ENCODE measurements around the gene PVRIG.
"Not testable (repeated sequence)": the region's sequence is repeated elsewhere in the genome, so short reads cannot be mapped to it uniquely, and the experiment has no call there.

The PVRIG gene

DNA sequence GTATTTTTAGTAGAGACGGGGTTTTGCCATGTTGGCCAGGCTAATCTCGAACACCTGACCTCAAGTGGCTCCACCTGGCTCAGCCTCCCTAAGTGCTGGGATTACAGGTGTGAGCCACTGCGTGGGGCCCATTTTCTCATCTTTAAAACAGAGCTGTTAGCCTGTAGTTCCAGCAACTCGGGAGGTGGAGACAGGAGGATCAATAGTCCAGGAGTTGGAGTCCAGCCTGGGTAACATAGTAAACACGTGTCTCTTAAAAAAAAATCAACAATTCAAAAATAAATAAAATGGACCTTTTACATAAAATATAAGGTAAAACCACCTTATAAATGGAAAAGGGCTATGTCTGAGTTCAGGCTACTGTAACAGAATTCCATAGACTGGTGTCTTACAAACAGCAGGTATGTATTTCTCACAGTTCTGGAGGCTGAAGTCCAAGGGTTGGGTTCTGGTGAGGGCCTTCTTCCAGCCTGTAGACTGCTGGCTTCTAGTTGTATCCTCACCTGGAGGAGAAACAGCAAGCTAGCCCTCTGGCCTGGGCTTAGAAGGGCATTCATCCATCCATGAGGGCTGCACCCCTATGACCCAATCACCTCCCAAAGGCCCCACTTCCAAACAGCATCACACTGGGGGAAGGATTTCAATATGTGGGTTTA lies 7.0 kb upstream of the PVRIG start:
- TF ChIP-seq GATA1 (IDR thresholded peaks at IDR 0.05; ENCODE audit: low read depth, low read length): no peak
- no peak for TF ChIP-seq POLR2A (IDR thresholded peaks at IDR 0.05; ENCODE audit: low read length)
- DNase-seq: no peak

DNA sequence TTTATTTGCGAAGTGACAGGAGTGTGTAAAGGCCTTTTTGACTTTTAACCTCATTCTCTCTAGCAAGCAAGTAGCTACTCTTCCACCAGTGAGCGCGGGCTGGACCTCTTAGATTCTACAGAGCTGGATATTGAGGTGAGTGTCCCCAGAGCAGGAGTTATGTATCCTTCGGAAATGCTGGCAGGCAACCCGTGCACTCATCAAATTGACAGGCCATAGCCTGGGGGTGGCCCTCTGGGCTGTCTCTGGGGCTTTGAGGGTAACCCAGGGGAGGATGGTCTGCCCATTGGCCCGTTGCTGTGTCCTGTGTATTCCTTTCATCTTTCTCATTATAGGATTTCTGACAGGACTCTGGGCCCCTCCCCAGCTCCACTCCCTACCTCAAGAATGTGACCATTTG lies 6.1 kb upstream of the PVRIG start:
- DNase-seq: no peak
- TF ChIP-seq POLR2A (IDR thresholded peaks at IDR 0.05; ENCODE audit: low read length): no peak

DNA sequence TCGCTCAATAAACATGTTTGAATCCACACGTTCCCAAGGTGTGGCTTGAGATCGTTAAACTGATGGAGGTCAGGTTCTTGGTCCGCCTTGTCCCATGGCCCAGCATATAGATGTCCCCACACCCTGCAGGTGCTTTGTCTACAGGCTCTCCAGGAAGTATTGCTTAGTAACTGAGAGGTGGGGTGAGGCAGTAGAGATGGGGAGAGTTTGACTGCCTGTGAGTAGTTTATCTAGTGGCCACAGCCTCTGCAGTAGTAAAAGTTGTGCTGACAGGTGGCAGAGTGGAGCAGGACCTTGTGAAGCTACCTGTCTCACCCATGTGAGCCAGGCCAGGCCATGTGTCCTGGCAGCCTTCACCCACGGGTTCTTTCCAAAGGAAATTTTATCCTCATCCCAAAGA lies 5.4 kb upstream of the PVRIG start:
- DNase-seq: not testable (repeated sequence)

DNA sequence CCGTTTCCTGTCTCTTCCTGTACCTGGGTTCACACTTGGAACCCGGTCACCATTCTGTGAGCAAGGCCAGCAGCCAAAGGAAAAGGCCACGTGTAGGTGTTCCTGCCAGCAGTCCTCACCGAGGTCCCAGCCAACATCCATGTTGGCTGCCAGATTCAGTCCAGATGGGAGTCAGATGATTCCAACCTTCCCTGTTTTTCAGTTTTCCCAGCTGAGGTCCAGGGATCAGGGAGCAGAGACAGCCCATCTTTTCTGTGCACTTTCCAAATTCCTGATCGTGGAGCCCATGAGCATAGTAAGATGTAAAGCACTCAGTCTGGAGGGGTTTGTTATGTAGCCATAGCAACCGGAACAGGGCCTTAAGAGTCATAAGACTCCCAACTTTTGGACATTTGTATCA lies 3.9 kb upstream of the PVRIG start:
- TF ChIP-seq POLR2A (IDR thresholded peaks at IDR 0.05; ENCODE audit: low read length): no peak
- no peak for TF ChIP-seq GATA1 (IDR thresholded peaks at IDR 0.05; ENCODE audit: low read depth, low read length)
- no peak for DNase-seq

DNA sequence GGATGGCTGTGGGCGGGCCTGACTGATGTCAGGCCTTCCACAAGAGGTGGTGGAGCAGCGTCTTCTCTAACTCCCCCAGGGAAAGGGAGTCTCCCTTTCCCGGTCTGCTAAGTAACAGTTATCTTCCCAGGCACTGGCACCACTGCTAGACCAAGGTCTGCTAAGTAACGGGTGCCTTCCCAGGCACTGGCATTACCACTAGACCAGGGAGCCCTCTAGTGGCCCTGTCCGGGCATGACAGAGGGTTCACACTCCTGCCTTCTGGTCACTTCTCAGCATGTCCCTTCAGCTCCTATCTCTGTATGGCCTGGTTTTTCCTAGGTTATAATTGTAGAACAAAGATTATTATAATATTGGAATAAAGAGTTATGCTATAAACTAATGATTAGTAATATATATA lies 1.8 kb upstream of the PVRIG start:
- peak; percentile 56 to 79 for DNase-seq

DNA sequence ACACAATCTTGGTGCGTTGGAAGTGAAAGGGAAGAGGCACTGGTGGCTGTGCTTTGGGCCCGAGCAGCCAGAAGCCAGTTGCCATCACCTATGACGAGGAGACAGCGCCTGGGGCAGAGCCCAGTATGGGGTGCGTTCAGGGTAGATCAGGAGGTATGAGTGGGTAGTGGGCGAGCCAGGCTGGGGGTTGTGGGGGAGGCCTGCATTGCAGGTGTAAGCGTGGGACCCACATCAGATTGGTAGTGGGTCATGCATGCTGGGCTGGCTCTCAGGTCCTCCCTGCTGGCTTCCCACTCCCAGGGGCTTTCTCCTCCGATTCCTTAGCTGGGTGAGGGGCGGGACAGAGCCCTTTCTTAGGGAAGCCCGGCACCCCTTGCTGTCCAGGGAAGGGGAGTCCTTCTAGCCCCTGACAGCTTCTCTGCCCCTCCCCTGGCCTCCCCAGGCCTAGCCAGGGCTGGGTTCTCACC lies 445 bp upstream of the PVRIG start:
- DNase-seq: no peak
- TF ChIP-seq GATA1 (IDR thresholded peaks at IDR 0.05; ENCODE audit: low read depth, low read length) (no peak), POLR2A (IDR thresholded peaks at IDR 0.05; ENCODE audit: low read length) (no peak)

DNA sequence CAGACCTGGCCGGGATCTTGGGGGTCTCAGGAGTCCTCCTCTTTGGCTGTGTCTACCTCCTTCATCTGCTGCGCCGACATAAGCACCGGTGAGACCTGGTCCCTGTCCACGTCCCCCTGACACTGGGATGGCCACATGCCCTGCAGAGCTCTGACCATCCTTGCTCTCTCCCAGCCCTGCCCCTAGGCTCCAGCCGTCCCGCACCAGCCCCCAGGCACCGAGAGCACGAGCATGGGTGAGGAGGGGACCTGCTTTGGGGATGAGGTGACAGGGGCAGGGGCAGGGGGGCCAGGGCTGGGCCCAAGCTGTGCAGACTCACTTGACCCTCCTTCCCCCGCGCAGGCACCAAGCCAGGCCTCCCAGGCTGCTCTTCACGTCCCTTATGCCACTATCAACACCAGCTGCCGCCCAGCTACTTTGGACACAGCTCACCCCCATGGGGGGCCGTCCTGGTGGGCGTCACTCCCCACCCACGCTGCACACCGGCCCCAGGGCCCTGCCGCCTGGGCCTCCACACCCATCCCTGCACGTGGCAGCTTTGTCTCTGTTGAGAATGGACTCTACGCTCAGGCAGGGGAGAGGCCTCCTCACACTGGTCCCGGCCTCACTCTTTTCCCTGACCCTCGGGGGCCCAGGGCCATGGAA lies 959 bp downstream of the PVRIG start:
- no peak for TF ChIP-seq POLR2A (IDR thresholded peaks at IDR 0.05; ENCODE audit: low read length)
- DNase-seq: no peak

DNA sequence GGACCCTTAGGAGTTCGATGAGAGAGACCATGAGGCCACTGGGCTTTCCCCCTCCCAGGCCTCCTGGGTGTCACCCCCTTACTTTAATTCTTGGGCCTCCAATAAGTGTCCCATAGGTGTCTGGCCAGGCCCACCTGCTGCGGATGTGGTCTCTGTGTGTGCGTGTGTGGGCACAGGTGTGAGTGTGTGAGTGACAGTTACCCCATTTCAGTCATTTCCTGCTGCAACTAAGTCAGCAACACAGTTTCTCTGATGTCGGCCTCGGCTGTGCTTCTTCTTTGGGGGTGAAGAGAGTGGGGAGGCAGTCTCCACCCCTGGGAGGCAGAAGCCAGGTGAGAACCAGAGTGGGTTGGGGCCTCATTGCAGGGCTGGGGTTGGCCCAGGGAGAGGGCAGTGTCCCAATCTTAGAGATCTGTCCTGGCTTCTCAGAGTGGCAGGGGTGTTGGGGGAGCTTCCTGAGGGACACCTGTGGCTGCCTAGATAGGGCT lies 1.5 kb downstream of the PVRIG start:
- no peak for DNase-seq
- no peak for TF ChIP-seq POLR2A (IDR thresholded peaks at IDR 0.05; ENCODE audit: low read length)
- no peak for TF ChIP-seq GATA1 (IDR thresholded peaks at IDR 0.05; ENCODE audit: low read depth, low read length)

DNA sequence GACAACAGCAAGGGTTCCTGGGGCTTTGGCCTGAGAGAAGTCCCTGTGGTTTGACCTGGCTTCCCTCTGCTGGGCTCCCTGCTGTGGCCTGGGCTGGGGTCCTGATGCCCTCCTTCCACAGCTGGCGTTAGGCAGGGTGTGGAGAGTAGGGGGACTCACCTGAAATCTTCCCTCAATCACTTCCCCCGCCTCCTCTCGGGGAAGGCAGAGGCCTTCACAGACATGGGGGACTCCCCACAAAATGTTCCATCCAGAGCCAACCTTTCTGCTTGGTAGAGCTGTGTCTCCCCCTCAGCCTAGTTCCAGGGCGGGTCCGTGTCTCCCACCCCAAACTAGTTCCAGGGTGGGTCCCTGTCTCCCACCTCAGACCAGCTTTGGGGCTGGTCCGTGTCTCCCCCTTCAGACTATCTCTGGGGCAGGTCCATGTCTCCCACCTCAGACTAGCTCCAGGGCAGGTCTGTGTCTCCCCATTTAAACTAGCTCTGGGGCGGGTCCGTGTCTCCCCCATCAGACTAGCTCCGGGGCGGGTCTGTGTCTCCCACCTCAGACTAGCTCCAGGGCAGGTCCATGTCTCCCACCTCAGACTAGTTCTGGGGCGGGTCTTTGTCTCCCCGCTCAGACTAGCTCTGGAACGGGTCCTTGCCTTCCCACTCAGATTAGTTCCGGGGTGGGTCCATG lies 2.2 kb downstream of the PVRIG start:
- no peak for TF ChIP-seq POLR2A (IDR thresholded peaks at IDR 0.05; ENCODE audit: low read length)
- no peak for TF ChIP-seq GATA1 (IDR thresholded peaks at IDR 0.05; ENCODE audit: low read depth, low read length)
- no peak for DNase-seq

DNA sequence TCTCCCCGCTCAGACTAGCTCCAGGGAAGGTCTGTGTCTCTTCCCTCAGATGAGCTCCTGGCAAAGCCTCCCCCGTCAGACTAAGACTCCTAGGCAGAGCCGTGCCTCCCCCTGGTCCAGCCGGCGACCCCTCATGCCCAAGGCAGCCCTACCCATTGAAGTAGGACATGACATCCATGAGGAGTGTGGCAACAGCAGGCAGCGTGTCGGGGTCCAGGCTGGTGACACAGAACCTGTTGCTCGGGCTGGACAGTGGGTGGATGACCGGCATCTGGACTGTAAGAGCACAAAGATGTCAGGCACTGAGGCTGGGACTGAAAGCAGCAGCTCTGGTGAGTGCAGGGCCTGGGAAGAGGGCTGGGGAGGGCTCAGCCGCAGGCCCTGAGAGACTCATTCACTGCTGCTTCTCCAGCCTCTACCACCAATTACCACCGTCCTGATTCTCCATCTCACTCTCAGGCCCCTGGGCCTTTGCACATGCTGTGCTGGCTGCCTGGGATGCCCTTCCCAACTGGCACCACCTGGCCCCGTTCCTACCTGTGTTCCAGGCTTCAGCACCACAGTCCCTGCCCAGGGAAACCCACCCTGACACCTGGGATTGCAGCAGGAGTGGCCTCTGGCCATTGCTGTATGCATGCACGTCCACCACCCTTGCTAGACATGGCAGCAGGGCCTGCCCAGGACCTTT lies 2.8 kb downstream of the PVRIG start:
- no peak for DNase-seq
- TF ChIP-seq GATA1 (IDR thresholded peaks at IDR 0.05; ENCODE audit: low read depth, low read length): no peak
- TF ChIP-seq POLR2A (IDR thresholded peaks at IDR 0.05; ENCODE audit: low read length): no peak

DNA sequence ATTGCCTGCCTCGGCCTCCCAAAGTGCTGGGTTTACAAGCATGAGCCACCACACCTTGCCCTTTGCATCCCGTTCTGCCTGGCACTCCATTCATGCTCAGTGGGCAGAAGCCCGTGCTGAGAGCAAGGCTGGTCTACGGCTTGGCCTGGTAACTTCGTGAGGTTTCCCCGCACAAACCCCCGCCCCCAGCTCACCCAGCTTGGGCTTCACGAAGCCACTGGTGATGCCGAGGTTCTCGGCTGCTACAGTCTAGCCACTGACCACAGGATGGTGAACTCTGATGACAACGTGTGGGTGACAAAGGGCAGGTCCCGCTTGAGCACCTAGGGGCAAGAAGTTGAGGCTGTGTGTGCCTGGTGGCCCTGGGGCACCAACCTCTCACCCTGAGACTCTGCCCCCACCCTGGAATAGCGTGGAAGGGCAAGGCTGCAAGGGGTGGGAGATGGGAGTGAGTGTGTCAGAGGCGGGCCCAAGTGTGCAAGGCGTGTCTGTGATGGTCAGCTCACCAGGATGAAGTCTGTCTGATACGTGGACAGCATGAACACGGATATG lies 3.7 kb downstream of the PVRIG start:
- DNase-seq: not testable (repeated sequence)

DNA sequence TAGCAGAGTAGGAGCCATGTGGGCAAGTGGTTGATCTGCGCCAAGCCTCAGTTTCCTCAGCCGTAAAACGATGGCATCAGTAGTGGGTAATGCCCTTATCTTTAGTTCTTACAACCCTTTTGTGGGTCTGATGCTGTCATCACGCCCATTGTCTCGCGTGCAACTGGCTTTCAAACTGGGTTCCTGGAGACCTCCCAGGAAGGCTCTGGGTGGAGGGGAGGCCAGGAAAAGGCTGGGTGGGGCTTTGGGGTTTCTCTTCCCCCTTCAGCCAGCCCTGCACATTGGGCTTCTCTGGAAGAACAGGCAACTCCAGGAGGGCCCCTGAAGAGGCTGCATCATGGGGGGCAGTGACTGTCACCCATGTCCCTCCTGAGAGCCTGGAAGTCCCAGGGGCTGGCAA lies 5.1 kb downstream of the PVRIG start:
- DNase-seq: not testable (repeated sequence)

DNA sequence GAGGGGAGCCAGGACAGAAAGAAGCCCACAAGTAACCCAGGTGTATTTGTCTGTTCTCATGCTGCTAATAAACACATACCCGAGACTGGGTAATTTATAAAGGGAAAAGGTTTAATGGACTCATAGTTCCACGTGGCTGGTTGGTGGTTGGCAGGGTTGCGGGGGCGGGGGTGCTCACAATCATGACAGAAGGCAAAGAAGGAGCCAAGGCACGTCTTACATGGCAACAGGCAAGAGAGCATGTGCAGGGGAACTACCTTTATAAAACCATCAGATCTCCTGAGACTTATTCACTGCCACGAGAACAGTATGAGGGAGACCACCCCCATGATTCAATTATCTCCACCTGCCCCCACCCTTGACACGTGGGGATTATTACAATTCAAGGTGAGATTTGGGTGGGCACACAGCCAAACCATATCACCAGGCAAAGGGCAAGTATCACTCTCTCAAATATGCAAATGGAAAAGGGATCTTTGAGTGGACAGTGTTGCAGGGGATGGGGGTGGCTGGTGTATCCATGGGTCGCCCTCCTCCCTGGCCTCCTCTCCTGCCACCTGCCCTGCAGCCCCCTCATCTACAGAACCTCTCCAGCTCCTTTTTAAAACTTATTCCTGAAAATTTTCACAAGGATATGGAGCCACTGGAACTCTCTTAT lies 15.0 kb downstream of the PVRIG start:
- not testable (repeated sequence) for DNase-seq

DNA sequence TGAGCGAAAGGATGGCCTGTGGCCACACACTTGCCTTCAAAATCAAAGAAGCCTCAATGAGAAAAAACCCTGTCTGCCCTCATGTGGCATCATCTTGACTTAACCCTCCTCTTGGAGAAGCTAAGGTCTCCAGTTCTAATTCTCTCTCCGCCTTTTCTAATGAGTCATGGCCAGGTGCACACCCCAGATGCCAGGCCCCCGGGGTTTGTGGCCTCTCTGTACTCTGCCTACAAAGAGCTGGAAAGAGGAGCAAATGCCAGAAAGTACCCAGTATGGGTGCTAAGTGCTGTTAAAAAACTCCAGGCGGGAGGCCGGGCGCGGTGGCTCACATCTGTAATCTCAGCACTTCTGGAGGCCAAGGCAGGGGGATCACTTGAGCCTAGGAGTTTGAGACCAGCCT lies 20.2 kb downstream of the PVRIG start:
- not testable (repeated sequence) for DNase-seq
